ENCODE measurements around the gene TNFRSF12A.

DNA sequence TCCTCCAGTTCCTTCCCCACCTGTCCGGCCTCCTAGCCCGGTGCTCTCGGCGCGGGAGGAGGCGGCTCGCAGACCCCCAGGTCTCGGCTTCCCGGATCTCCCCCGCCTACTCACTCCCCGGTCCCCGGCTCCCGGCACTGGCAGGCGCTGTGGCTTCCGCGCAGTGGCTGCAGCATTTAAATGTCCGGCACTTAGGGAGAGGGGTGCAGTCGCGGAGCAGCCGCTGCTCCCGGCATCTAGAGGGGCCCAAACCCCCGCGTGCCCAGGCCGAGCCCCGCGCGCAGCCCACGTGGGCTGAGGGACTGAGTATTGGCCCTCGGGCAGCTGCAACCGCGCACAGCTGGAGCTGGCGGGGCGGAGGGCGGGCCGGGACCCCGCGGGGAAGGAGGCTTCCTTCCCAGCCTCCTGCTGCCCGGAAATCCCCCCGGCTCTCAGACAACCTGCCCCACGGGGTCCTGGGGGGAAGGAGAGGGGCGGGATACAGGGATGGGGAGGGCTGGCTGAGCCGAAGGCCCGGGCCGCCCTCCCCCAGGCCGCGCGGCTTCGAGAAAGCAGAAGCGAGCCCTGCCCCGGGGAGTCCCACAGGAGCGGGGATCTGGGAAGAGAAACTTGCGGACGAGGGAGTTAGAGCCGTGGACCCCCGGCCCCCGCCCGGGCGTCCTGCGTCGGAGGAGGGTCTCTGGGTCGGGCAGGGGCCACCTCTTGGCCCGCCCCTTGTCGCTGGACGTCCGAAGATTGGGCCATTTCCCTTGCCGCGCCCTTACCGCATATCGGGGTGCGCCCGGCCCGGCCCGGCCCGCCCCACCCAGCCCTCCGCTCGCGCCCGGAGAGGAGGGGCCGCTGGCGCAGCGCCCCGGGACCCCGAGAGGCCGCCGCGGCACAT lies 25.8 kb downstream of the TNFRSF12A start, which contains the start of gene MMP25:
- no peak for TF ChIP-seq ARID2 (CRISPR knock-in tag; IDR thresholded peaks at IDR 0.05; ENCODE audit: borderline replicate concordance)
- no peak for TF ChIP-seq POLR2A (IDR thresholded peaks at IDR 0.05; ENCODE audit: insufficient read depth in 1 of 2, low read depth in 2 of 2, low read length in 2 of 2)
- TF ChIP-seq BRCA1 (CRISPR knock-in tag; IDR thresholded peaks at IDR 0.05) = no peak
- no peak for TF ChIP-seq ELF1 (CRISPR knock-in tag; IDR thresholded peaks at IDR 0.05)
- TF ChIP-seq JUN (CRISPR knock-in tag; IDR thresholded peaks at IDR 0.05) = no peak
- TF ChIP-seq ZNF317 (CRISPR knock-in tag; IDR thresholded peaks at IDR 0.05) = no peak
- TF ChIP-seq, protein P1, sequence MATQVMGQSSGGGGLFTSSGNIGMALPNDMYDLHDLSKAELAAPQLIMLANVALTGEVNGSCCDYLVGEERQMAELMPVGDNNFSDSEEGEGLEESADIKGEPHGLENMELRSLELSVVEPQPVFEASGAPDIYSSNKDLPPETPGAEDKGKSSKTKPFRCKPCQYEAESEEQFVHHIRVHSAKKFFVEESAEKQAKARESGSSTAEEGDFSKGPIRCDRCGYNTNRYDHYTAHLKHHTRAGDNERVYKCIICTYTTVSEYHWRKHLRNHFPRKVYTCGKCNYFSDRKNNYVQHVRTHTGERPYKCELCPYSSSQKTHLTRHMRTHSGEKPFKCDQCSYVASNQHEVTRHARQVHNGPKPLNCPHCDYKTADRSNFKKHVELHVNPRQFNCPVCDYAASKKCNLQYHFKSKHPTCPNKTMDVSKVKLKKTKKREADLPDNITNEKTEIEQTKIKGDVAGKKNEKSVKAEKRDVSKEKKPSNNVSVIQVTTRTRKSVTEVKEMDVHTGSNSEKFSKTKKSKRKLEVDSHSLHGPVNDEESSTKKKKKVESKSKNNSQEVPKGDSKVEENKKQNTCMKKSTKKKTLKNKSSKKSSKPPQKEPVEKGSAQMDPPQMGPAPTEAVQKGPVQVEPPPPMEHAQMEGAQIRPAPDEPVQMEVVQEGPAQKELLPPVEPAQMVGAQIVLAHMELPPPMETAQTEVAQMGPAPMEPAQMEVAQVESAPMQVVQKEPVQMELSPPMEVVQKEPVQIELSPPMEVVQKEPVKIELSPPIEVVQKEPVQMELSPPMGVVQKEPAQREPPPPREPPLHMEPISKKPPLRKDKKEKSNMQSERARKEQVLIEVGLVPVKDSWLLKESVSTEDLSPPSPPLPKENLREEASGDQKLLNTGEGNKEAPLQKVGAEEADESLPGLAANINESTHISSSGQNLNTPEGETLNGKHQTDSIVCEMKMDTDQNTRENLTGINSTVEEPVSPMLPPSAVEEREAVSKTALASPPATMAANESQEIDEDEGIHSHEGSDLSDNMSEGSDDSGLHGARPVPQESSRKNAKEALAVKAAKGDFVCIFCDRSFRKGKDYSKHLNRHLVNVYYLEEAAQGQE (IDR thresholded peaks at IDR 0.05; ENCODE audit: borderline replicate concordance in 1 of 2, low read depth in 1 of 2, low read length in 2 of 2) = no peak
- TF ChIP-seq, protein P2, sequence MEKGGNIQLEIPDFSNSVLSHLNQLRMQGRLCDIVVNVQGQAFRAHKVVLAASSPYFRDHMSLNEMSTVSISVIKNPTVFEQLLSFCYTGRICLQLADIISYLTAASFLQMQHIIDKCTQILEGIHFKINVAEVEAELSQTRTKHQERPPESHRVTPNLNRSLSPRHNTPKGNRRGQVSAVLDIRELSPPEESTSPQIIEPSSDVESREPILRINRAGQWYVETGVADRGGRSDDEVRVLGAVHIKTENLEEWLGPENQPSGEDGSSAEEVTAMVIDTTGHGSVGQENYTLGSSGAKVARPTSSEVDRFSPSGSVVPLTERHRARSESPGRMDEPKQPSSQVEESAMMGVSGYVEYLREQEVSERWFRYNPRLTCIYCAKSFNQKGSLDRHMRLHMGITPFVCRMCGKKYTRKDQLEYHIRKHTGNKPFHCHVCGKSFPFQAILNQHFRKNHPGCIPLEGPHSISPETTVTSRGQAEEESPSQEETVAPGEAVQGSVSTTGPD (CRISPR knock-in tag; IDR thresholded peaks at IDR 0.05) = no peak
- TF ChIP-seq ZFP36 (IDR thresholded peaks at IDR 0.05; ENCODE audit: borderline replicate concordance, low read depth, low read length, partially characterized antibody) = no peak
- TF ChIP-seq, protein P3, sequence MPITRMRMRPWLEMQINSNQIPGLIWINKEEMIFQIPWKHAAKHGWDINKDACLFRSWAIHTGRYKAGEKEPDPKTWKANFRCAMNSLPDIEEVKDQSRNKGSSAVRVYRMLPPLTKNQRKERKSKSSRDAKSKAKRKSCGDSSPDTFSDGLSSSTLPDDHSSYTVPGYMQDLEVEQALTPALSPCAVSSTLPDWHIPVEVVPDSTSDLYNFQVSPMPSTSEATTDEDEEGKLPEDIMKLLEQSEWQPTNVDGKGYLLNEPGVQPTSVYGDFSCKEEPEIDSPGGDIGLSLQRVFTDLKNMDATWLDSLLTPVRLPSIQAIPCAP (CRISPR knock-in tag; IDR thresholded peaks at IDR 0.05; ENCODE audit: low read depth) = no peak

Measured in HepG2 (cell line).